AG04450 (cell line): Measurements from ENCODE around the gene PPP1R15B. TPM values are rescaled to one million over a fixed set of nuclear protein-coding genes. Genes with fewer than 3 reads are reported as not detected.

Source experiments
- CTCF ChIA-PET: fragments of 300-600, 350-600 bp; formaldehyde crosslinking; extraction: SDS; loops from one replicate; lab custom pipeline; 2022; ENCODE audit warnings: antibody characterized with exemption, inconsistent platforms; lab: Charles Lee
- POLR2A ChIA-PET: fragments of 350-600 bp; formaldehyde crosslinking; extraction: SDS; loops from one replicate; lab custom pipeline; 2021; ENCODE audit warnings: antibody characterized with exemption, inconsistent platforms; lab: Yijun Ruan, JAX
- DNase-seq: peaks from one replicate; pipeline ENCODE4 v3.0.0-alpha.2; 2011; ENCODE audit warnings: low read depth, low spot score
- H3K27ac ChIP-seq: one replicate; pipeline ENCODE4 v1.5.1; 2012; ENCODE audit warnings: low read depth, low read length, control low read depth
- H3K27me3 ChIP-seq: one replicate; pipeline ENCODE4 v1.6.0; 2012; ENCODE audit warnings: low read length; ENCODE audit not compliant: control insufficient read depth, insufficient read depth
- H3K4me3 ChIP-seq: 2 replicates; pipeline ENCODE4 v1.5.1; 2011; ENCODE audit warnings: mild to moderate bottlenecking, low read depth, low read length, control low read depth
- H3K9me3 ChIP-seq: 2 replicates; pipeline ENCODE4 v1.5.1; 2012; ENCODE audit warnings: low read length; ENCODE audit not compliant: control insufficient read depth, insufficient read depth
- CTCF ChIP-seq: IDR thresholded peaks from 2 replicates; pipeline ENCODE4 v1.5.1; 2011; ENCODE audit warnings: low read depth, low read length, control low read depth, inconsistent platforms
- polyA plus RNA-seq: library from polyadenylated mRNA; depleted of rRNA; stranded (reverse); fragments of >200 nt; gene quantifications from 2 replicates; pipeline ENCODE4 v1.2.3, GENCODE V29; 2011; rRNA removed
- small RNA-seq: library from RNA; depleted of rRNA; stranded (forward); fragments of <200 nt; gene quantifications from one replicate; pipeline ENCODE3, GENCODE V24; 2012; ENCODE audit warnings: low read depth; ENCODE audit not compliant: insufficient read length

Gene PPP1R15B
- polyA plus RNA-seq, 1 experiment = 28.4 TPM

DNA sequence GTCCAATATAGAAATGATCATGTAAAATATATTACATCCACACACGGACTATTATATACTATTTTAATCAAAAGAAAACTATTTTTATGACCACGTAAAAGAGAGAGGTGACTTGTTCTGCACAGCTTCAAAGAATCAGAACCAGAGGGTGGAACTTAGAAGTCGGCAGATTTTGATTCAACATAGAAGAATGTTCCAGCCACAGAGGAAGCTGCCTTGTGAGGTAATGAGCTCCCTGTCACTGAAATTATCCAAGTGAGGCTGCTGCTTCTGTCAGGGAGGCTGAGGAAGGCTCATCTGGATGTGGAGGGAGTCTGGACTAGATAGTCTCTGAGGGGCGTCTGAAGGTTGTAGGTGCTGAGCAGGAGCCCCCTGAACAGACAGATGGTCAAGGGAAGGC lies 54.6 kb downstream of the PPP1R15B start:
- H3K27ac ChIP-seq = no peak overlapping the region
- H3K27me3 ChIP-seq = no peaks in the 10 kb centered on the region
- H3K9me3 ChIP-seq = no peaks in the 10 kb centered on the region
- no peak for TF ChIP-seq CTCF
- CTCF ChIA-PET = interaction anchor here (1.0 to 1.6 kb wide), 2 partner anchors 98 to 143 kb away, joined by 4 read pairs; no protein-coding TSS in a partner anchor
- POLR2A ChIA-PET = interaction anchor here (0.7 kb wide), 1 partner anchor 26 kb away, joined by 3 read pairs; no protein-coding TSS in a partner anchor
- no peak for DNase-seq
- no peak overlapping the region for H3K4me3 ChIP-seq

GRCh38 chr1:204355913-204356312 lies 55.7 kb downstream of the PPP1R15B start:
- no peak for TF ChIP-seq CTCF
- no peak for DNase-seq
- Histone ChIP-seq H3K4me3 (no peak overlapping the region), H3K27ac (no peak overlapping the region), H3K9me3 (no peaks in the 10 kb centered on the region), H3K27me3 (no peaks in the 10 kb centered on the region)
- ChIA-PET CTCF (interaction anchor here (0.9 to 2.0 kb wide), 2 partner anchors 8 to 28 kb away, joined by 3 to 10 read pairs; no protein-coding TSS in a partner anchor), POLR2A (no interaction called here)

GRCh38 chr1:204354579-204354978 lies 57.0 kb downstream of the PPP1R15B start:
- no peak overlapping the region for H3K27ac ChIP-seq
- TF ChIP-seq CTCF = no peak
- ChIA-PET POLR2A (interaction anchor here (1.0 kb wide), 1 partner anchor 58 kb away, joined by 3 read pairs; no protein-coding TSS in a partner anchor), CTCF (interaction anchor here (1.4 to 2.0 kb wide), 6 partner anchors 9 to 226 kb away, joined by 3 to 10 read pairs (median 6); partner anchors contain the start of gene GOLT1A)
- H3K27me3 ChIP-seq = no peaks in the 10 kb centered on the region
- no peak for DNase-seq
- H3K4me3 ChIP-seq = no peak overlapping the region
- no peaks in the 10 kb centered on the region for H3K9me3 ChIP-seq

Small RNA genes lying within 50 kb of the gene (small RNA-seq; reads per million reads assigned to genes)
- gene AL606489.2 = not detected

Other genes starting within 250 kb of the PPP1R15B start
- 0.72 and 0.94 TPM in 2 replicates for gene REN, start 245.5 kb downstream of the PPP1R15B start, polyA plus RNA-seq
- 3.4 and 7.0 TPM in 2 replicates for gene KISS1, start 215.3 kb downstream of the PPP1R15B start, polyA plus RNA-seq
- not detected in 2 replicates for gene GOLT1A, start 197.8 kb downstream of the PPP1R15B start, polyA plus RNA-seq
- gene PLEKHA6, start 51.9 kb downstream of the PPP1R15B start, polyA plus RNA-seq = 6.8 and 7.7 TPM in 2 replicates
- gene PIK3C2B, start 83.0 kb upstream of the PPP1R15B start, polyA plus RNA-seq = 4.9 and 6.3 TPM in 2 replicates
- 16.3 and 21.4 TPM in 2 replicates for gene MDM4, start 104.6 kb upstream of the PPP1R15B start, polyA plus RNA-seq